Lower leg skin (tissue), 3 donors: ENCODE measurements around the gene AFAP1L1.

ENCODE experiments used
- CTCF ChIP-seq, 3 donors: fragments of 450-650 bp; IDR thresholded peaks; one replicate each; pipeline ENCODE4 v1.5.1; 2016; ENCODE audit warnings: antibody characterized with exemption in 3 of 3, mild to moderate bottlenecking in 3 of 3, moderate library complexity in 2 of 3
- POLR2A ChIP-seq, 2 donors: fragments of 450-650 bp; IDR thresholded peaks; one replicate each; pipeline ENCODE4 v1.6.1; 2016 to 2017; ENCODE audit warnings: antibody characterized with exemption in 2 of 2, mild to moderate bottlenecking in 1 of 2, moderate library complexity in 1 of 2

GRCh38 chr5:149303210-149303609 lies 31.6 kb downstream of the AFAP1L1 start:
- TF ChIP-seq CTCF (IDR thresholded peaks at IDR 0.05) (no peak), POLR2A (IDR thresholded peaks at IDR 0.05) (no peak)
